HG02678 (cell line): ENCODE data around the gene MNT.

Experiments
- ATAC-seq: cut with Tn5 transposase; IDR thresholded peaks from one replicate; pipeline ENCODE4 v1.9.1; 2021; ENCODE audit warnings: mild to moderate bottlenecking, moderate library complexity; ENCODE audit not compliant: unreplicated experiment

The MNT gene

GRCh38 chr17:2416010-2416734, 15.3 kb upstream of the MNT start:
- no peak for ATAC-seq

DNA sequence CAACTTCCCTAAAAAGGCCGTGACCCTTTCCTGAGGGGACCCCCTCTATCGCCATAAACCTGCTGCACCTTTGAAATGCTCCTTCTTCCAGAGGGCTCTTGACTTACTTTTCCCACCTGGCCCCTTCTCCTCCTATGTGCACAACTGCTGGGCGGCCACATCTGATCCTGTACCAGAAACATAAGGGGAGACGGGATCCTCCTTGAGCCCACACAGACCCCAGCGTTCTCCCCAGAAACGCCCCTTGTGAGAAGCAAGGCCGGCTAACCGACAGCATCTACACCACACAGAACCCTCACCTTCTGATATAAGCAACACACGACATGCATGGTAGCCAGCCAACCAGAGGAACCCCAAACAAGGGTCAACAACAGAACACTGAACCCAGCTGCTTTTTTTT, 14.2 kb upstream of the MNT start:
- ATAC-seq = no peak

GRCh38 chr17:2414446-2415064, 13.7 kb upstream of the MNT start:
- ATAC-seq = no peak

DNA sequence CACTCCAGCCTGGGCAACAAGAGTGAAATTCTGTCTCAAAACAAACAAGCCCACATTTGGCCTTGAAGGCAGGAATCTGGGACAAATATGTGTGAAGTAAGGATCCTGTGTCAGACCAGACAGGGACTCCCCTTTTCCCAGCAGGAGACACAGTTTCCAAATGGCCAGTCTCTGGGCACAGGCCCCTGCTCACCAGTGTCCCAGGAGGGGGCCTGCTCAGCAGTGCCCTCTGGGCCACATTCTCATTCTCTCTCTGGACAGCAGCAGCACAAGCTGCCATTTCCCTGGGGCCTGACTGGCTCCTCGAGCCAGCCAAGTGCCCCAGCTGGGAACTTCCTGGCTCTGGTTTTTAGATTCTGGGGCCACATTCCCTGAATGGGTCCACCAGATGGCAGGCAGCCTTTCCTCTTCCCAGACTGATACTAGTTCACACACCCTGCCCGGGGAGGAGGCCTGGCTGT, 11.7 kb upstream of the MNT start:
- ATAC-seq = no peak

DNA sequence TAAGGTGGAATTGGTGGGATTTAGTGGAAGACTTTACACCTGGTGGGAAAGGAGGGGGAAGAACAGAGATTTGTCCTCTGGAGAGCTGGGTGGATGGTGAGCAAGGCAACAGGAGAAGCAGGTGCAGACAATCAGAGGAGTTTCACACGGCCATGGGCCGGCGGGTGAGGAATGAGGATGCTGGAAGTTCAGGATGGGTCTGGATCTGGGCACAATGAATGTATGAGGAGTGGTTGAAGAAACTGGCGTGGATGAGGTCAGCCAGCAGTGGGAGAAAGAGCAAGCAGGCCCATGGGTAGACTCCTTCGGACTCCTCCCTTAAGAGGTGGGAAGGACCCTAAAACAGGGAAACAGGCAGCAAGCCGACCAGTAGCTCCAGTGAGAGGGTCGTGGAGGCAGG, 10.1 kb upstream of the MNT start:
- no peak for ATAC-seq

GRCh38 chr17:2406903-2407790, 6.3 kb upstream of the MNT start:
- ATAC-seq = no peak

DNA sequence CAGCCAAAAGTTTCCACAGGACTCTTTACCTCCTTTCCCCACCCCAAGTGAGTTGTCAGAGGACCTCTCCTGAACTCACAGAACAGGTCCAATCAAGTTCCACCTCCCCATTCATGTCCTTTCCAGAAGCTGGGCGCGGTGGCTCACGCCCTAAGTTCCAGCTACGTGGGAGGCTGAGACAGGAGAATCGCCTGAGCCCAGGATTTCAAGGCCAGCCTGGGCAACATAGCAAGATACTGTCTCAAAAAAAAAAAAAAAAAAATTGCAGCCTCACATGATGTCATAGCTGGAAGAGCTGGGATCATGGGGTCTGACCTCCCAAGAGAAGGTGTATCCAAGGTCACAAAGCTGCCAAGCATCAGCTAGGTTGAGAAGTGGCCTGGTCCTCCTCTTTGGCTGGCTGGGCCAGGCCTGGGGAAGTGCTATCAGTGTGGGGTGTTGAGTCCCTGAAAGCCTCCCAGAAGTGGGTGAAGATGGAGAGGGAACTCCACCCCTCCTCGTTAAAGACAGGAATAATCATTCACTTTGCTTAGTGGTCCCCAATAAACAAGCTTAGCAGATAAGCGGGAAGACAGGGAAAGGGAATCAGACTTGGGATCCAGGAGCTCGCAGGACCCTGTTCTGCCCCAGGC, 5.5 kb upstream of the MNT start:
- no peak for ATAC-seq

DNA sequence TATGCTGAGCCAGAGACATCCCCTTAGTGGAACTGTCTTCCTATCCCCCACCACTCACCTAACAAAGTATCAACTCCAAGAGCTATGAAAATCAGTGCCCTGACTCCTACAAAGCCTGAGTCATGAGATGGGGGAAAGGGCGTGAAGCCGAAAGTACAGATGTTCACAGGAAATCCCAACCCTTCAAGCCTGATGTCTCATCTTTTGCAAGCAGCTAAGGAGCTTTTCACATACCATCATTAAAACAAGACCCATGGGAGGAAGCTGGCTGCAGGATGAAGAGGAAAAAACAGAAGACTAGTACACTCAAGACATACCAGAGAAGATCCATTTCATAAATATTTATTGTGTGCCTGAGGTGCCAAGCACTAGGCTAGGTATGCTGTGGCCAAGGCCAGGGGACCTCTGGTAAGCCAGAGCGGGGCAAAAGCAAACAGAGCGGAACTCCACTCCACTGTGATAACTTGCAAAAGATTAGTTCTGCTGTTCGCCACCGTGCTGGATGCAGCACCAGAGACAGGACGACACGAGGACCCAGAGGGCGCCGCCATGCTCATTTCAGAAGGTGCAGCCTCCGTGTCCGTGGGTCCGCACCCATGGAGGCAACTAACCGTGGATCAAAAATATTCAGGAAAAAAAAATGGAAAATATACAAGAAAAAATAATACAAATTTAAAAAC, 4.5 kb upstream of the MNT start:
- ATAC-seq = no peak

- ATAC-seq = no peak
Observed at GRCh38 chr17:2403044-2403443, 2.2 kb upstream of the MNT start.

DNA sequence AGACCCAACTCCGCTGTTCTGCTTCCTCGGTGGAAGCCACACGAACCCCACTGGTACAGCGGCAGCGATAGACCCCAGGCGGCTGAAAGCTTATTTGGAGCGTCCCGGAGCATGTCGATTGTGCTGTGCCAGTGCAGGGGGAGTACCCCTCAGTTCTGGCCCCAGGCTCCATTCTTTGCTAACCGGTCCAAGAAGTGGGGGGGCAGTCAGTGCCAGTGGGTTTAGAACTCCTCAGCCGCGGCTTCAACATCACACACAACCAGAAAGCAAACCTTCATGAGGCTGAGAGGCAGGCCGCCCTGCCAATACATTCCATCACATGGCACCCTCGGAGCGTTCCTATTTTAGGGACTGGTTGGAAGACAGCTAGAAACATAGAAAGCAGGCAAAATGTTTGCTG, 1.7 kb upstream of the MNT start:
- ATAC-seq = no peak

GRCh38 chr17:2401426-2402221, 764 bp upstream of the MNT start:
- ATAC-seq = peak; percentile 49

GRCh38 chr17:2400474-2400866, 390 bp downstream of the MNT start:
- ATAC-seq = no peak

- peak; percentile 41 for ATAC-seq
Observed at GRCh38 chr17:2399572-2400473, 1.0 kb downstream of the MNT start.

- ATAC-seq = no peak
Observed at GRCh38 chr17:2398655-2399571, 1.9 kb downstream of the MNT start.

DNA sequence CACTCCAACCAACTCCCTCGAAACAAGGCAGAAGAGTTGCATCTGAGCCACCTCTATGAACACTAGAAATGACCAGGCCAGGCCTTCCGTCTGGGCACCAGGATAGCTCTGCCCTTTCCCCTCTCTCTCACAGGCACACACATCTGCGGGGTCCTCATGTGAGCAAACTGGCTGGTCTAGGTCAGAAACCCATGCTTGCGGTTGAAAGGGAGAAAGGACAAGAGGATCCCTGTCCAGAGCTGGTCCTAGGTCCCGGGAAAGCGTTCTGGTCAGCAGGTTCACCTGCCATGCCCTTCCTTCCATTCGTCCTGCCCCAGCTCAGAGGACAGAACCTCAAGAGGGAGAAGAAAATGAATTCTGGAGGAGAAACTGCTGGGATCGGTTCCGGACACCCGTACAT, 2.7 kb downstream of the MNT start:
- ATAC-seq = no peak

- ATAC-seq = no peak
Observed at GRCh38 chr17:2397247-2398171, 3.4 kb downstream of the MNT start.
